ENCODE results near the gene CCSER1.

GRCh38 chr4:91058345-91058744 lies 931.2 kb downstream of the CCSER1 start:
- TF ChIP-seq POLR2AphosphoS5 (IDR thresholded peaks at IDR 0.05; ENCODE audit: low read depth, low read length) (no peak), POLR2A (IDR thresholded peaks at IDR 0.05; ENCODE audit: low read depth, low read length) (no peak), TAF1 (IDR thresholded peaks at IDR 0.05; ENCODE audit: borderline replicate concordance, low read depth, low read length) (no peak)
